HepG2 (cell line): Measurements from ENCODE around the gene YLPM1. TPM values are rescaled to one million over a fixed set of nuclear protein-coding genes. Genes with fewer than 3 reads are reported as not detected.

Source experiments
- ATAC-seq: fragments of 200-7000 bp; cut with Tn5 transposase; 3 replicates; pipeline ENCODE4 v1.9.1; 2020; ENCODE audit warnings: mild to moderate bottlenecking, moderate library complexity
- BruUV-seq: library from RNA; stranded (reverse); fragments of 400-500 nt; replicated peaks from 2 replicates; lab custom pipeline; 2021; lab: Mats Ljungman, UMichigan
- CTCF ChIA-PET: fragments of 300-600 bp; formaldehyde crosslinking; extraction: SDS; loops from one replicate; lab custom pipeline; 2021; ENCODE audit warnings: low total read pairs, inconsistent platforms, low intra/inter-chr PET ratio; lab: Yijun Ruan, JAX
- POLR2A ChIA-PET: fragments of 350-600 bp; sonication (Branson Sonifier 250); formaldehyde crosslinking; loops from one replicate; lab custom pipeline; 2020; ENCODE audit warnings: antibody characterized with exemption, inconsistent platforms; lab: Yijun Ruan, JAX
- DNase-seq: peaks from one replicate; pipeline ENCODE4 v3.0.0-alpha.2; 2015; ENCODE audit warnings: low spot score
- FAIRE-seq: peaks from 3 replicates; lab custom pipeline; 2011; peaks lifted over from hg19 to GRCh38; lab: Jason Lieb, UNC
- H2AFZ ChIP-seq: one replicate; pipeline ENCODE4 v1.6.1; 2011; ENCODE audit warnings: low read length, inconsistent platforms
- H3K27ac ChIP-seq: fragments of 300-600 bp; 3 replicates; pipeline ENCODE4 v1.8.0; 2011; ENCODE audit warnings: mixed run types, mild to moderate bottlenecking, mixed read lengths, low read length, inconsistent platforms; ENCODE audit not compliant: insufficient read depth; ENCODE audit errors: extremely low read length
- H3K27me3 ChIP-seq, 2 experiments: fragments of 200-600 bp in 1 of 2; 2 replicates in 1 of 2; 3 replicates in 1 of 2; pipeline versions ENCODE4 v1.6.0 to v1.8.0; 2011; ENCODE audit warnings: low read length in 2 of 2, mild to moderate bottlenecking in 2 of 2, moderate library complexity in 2 of 2, inconsistent platforms in 1 of 2; ENCODE audit not compliant: insufficient read depth in 2 of 2, control insufficient read depth in 1 of 2
- H3K36me3 ChIP-seq, 2 experiments: fragments of 200-600 bp in 1 of 2; replicated peaks in 1 of 2; 2 replicates in 1 of 2; 3 replicates in 1 of 2; pipeline versions ENCODE4 v1.5.1 to v1.8.0; 2011; ENCODE audit warnings: low read length in 2 of 2, inconsistent platforms in 1 of 2; ENCODE audit not compliant: insufficient read depth in 2 of 2, control insufficient read depth in 1 of 2
- H3K4me1 ChIP-seq: 2 replicates; pipeline ENCODE4 v1.5.1; 2012; ENCODE audit warnings: low read length, inconsistent platforms; ENCODE audit not compliant: insufficient read depth
- H3K4me2 ChIP-seq: 2 replicates; pipeline ENCODE4 v1.6.0; 2011; ENCODE audit warnings: low read depth, low read length, inconsistent platforms
- H3K4me3 ChIP-seq, 3 experiments: fragments of 200-600 bp in 1 of 3; sonication (generic), shearing (Covaris generic) in 1 of 3; replicated peaks in 1 of 3; 2 replicates each; pipeline ENCODE4 v1.5.1; 2011 to 2016; ENCODE audit warnings: low read length in 3 of 3, inconsistent platforms in 2 of 3, low read depth in 2 of 3, mild to moderate bottlenecking in 2 of 3, control low read depth in 1 of 3, mixed read lengths in 1 of 3; ENCODE audit not compliant: insufficient read depth in 1 of 3
- H3K79me2 ChIP-seq: one replicate; pipeline ENCODE4 v1.6.1; 2011; ENCODE audit warnings: low read length, inconsistent platforms; ENCODE audit not compliant: insufficient read depth
- H3K9ac ChIP-seq: 2 replicates; pipeline ENCODE4 v1.6.0; 2011; ENCODE audit warnings: mild to moderate bottlenecking, low read depth, low read length, inconsistent platforms; ENCODE audit not compliant: insufficient read depth
- H3K9me3 ChIP-seq: 2 replicates; pipeline ENCODE4 v1.5.1; 2012; ENCODE audit warnings: mild to moderate bottlenecking, low read length
- H4K20me1 ChIP-seq: 2 replicates; pipeline ENCODE4 v1.6.0; 2011; ENCODE audit warnings: inconsistent platforms, mild to moderate bottlenecking, low read length, moderate library complexity; ENCODE audit not compliant: insufficient read depth
- CAMTA2 ChIP-seq: sonication (generic); formaldehyde crosslinking; IDR thresholded peaks from 2 replicates; pipeline ENCODE4 v1.4.0; 2020; ENCODE audit warnings: mild to moderate bottlenecking, missing genetic modification reagents, borderline replicate concordance
- EED ChIP-seq: sonication (generic); formaldehyde crosslinking; IDR thresholded peaks from 2 replicates; pipeline ENCODE4 v1.5.0; 2020; ENCODE audit warnings: mild to moderate bottlenecking, missing genetic modification reagents
- FIP1L1 ChIP-seq: fragments of 200-400 bp; formaldehyde crosslinking; IDR thresholded peaks from 2 replicates; pipeline ENCODE4 v1.6.1; 2018; ENCODE audit warnings: low read depth, mild to moderate bottlenecking, low read length, moderate library complexity, borderline replicate concordance; ENCODE audit not compliant: insufficient read depth
- GATA4 ChIP-seq: sonication (generic); IDR thresholded peaks from 2 replicates; pipeline ENCODE4 v1.6.1; 2016; ENCODE audit warnings: antibody characterized with exemption, low read depth, borderline replicate concordance
- GFI1 ChIP-seq: sonication (generic); formaldehyde crosslinking; IDR thresholded peaks from 2 replicates; pipeline ENCODE4 v1.5.0; 2020; ENCODE audit warnings: missing genetic modification reagents, mild to moderate bottlenecking, borderline replicate concordance
- KLF13 ChIP-seq: sonication (generic); formaldehyde crosslinking; IDR thresholded peaks from 2 replicates; pipeline ENCODE4 v1.4.0; 2020; ENCODE audit warnings: mild to moderate bottlenecking, missing genetic modification reagents
- ZBTB7B ChIP-seq: sonication (generic); formaldehyde crosslinking; IDR thresholded peaks from 2 replicates; pipeline ENCODE4 v1.4.0; 2020; ENCODE audit warnings: missing genetic modification reagents
- ZC3H4 ChIP-seq: sonication (generic); formaldehyde crosslinking; IDR thresholded peaks from 2 replicates; pipeline ENCODE4 v1.4.0; 2020; ENCODE audit warnings: missing genetic modification reagents, borderline replicate concordance
- ZNF24 ChIP-seq: fragments of 450-650 bp; IDR thresholded peaks from 2 replicates; pipeline ENCODE4 v1.6.1; 2017; ENCODE audit warnings: antibody characterized with exemption, mild to moderate bottlenecking
- ZNF260 ChIP-seq: sonication (generic); formaldehyde crosslinking; IDR thresholded peaks from 2 replicates; pipeline ENCODE4 v1.4.0; 2020; ENCODE audit warnings: missing genetic modification reagents, low read depth, mild to moderate bottlenecking, borderline replicate concordance
- ZNF7 ChIP-seq: IDR thresholded peaks from 2 replicates; pipeline ENCODE4 v1.6.1; 2016; ENCODE audit warnings: missing biosample characterization, missing genetic modification reagents
- ZNF777 ChIP-seq: sonication (generic); formaldehyde crosslinking; IDR thresholded peaks from 2 replicates; pipeline ENCODE4 v1.4.0; 2020; ENCODE audit warnings: missing genetic modification reagents
- WGBS: methylation state at CpG from one replicate; pipeline ENCODE4 v1.1.6; 2017; ENCODE audit warnings: low lambda C conversion rate; 5-methylcytosine and 5-hydroxymethylcytosine counted together
- in situ Hi-C: cut with HindIII; loops from 2 replicates; pipeline ENCODE4 v1.10.0; 2017; ENCODE audit warnings: low pct_unique_long_range_greater_than_20kb; ENCODE audit not compliant: extremely low pct_ligation_motif_present
- intact Hi-C: fragments of 100-400 bp; cut with micrococcal nuclease; formaldehyde crosslinking; loops from one replicate; pipeline ENCODE4 v1.10.0; 2022; ENCODE audit not compliant: unreplicated experiment
- polyA plus RNA-seq, 8 experiments: library from polyadenylated mRNA; depleted of rRNA in 3 of 8; stranded (reverse) in 7 of 8; unstranded in 1 of 8; fragments of >200 nt; fragmentation: Illumina TruSeq in 4 of 8; extraction: Trizol in 4 of 8; gene quantifications; 2 replicates each; pipeline versions ENCODE4 v1.2.1 to v1.2.3, GENCODE V29; 2011 to 2016; ENCODE audit warnings: low read depth in 4 of 8, missing spikeins in 1 of 8, mixed read lengths in 1 of 8; ENCODE audit not compliant: insufficient read depth in 1 of 8
- total RNA-seq, 5 experiments: library from RNA; depleted of rRNA; stranded (reverse); fragments of >200 nt; fragmentation: Illumina TruSeq; extraction: Trizol; gene quantifications; 2 replicates each; pipeline ENCODE4 v1.2.3, GENCODE V29; 2016; ENCODE audit warnings: low read depth in 1 of 5
- TF ChIP-seq, protein P1 (sequence below): sonication (generic); formaldehyde crosslinking; IDR thresholded peaks from 2 replicates; pipeline ENCODE4 v1.8.0; 2022; ENCODE audit warnings: mild to moderate bottlenecking, missing genetic modification reagents; ENCODE audit not compliant: insufficient replicate concordance
- TF ChIP-seq, protein P2 (sequence below): sonication (generic); formaldehyde crosslinking; IDR thresholded peaks from 2 replicates; pipeline ENCODE4 v1.5.0; 2020; ENCODE audit warnings: mild to moderate bottlenecking, missing genetic modification reagents, moderate library complexity
- TF ChIP-seq, protein P3 (sequence below): sonication (generic); formaldehyde crosslinking; IDR thresholded peaks from 2 replicates; pipeline ENCODE4 v1.4.0; 2020; ENCODE audit warnings: missing genetic modification reagents
- TF ChIP-seq, protein P4 (sequence below): IDR thresholded peaks from 2 replicates; pipeline ENCODE4 v1.6.1; 2016; ENCODE audit warnings: mild to moderate bottlenecking

YLPM1 gene
- total and polyA plus RNA-seq, 2 of the 13 experiments (the other 11 are each of a cell fraction or from before 2014, with no cell fraction given) = 6.7 to 21.9 TPM

- ChIA-PET POLR2A (no interaction called here), CTCF (interaction anchor here (1.0 kb wide), 1 partner anchor 192 kb away, joined by 4 read pairs; no protein-coding TSS in a partner anchor)
- Histone ChIP-seq H3K27ac (no peak overlapping the region), H4K20me1 (0 out of 2 replicates have a peak, but pooled peaks cover 2% of the 10 kb centered on the region), H3K4me1 (no peaks in the 10 kb centered on the region), H3K4me2 (no peak overlapping the region), H3K79me2 (no peaks in the 10 kb centered on the region), H3K4me3 (no peak overlapping the region), H2AFZ (no peak overlapping the region), H3K36me3 (peaks cover 19 to 63% of the 10 kb centered on the region in 2 experiments), H3K9ac (no peak overlapping the region), H3K27me3 (no peaks in the 10 kb centered on the region), H3K9me3 (no peaks in the 10 kb centered on the region)
- no peak for FAIRE-seq
- 89% methylated on average over 3 of the region's 3 CpGs for WGBS
- BruUV-seq = no TSS peak
- no peak for TF ChIP-seq EED (CRISPR knock-in tag)
- TF ChIP-seq ZNF7 (CRISPR knock-in tag) = no peak
- TF ChIP-seq GFI1 (CRISPR knock-in tag) = no peak
- no peak for TF ChIP-seq FIP1L1
- no peak for TF ChIP-seq ZBTB7B (CRISPR knock-in tag)
- no peak for TF ChIP-seq ZNF777
- TF ChIP-seq, protein P1, sequence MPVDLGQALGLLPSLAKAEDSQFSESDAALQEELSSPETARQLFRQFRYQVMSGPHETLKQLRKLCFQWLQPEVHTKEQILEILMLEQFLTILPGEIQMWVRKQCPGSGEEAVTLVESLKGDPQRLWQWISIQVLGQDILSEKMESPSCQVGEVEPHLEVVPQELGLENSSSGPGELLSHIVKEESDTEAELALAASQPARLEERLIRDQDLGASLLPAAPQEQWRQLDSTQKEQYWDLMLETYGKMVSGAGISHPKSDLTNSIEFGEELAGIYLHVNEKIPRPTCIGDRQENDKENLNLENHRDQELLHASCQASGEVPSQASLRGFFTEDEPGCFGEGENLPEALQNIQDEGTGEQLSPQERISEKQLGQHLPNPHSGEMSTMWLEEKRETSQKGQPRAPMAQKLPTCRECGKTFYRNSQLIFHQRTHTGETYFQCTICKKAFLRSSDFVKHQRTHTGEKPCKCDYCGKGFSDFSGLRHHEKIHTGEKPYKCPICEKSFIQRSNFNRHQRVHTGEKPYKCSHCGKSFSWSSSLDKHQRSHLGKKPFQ (CRISPR knock-in tag) = no peak
- TF ChIP-seq KLF13 (CRISPR knock-in tag) = no peak
- TF ChIP-seq, protein P2, sequence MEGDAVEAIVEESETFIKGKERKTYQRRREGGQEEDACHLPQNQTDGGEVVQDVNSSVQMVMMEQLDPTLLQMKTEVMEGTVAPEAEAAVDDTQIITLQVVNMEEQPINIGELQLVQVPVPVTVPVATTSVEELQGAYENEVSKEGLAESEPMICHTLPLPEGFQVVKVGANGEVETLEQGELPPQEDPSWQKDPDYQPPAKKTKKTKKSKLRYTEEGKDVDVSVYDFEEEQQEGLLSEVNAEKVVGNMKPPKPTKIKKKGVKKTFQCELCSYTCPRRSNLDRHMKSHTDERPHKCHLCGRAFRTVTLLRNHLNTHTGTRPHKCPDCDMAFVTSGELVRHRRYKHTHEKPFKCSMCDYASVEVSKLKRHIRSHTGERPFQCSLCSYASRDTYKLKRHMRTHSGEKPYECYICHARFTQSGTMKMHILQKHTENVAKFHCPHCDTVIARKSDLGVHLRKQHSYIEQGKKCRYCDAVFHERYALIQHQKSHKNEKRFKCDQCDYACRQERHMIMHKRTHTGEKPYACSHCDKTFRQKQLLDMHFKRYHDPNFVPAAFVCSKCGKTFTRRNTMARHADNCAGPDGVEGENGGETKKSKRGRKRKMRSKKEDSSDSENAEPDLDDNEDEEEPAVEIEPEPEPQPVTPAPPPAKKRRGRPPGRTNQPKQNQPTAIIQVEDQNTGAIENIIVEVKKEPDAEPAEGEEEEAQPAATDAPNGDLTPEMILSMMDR (CRISPR knock-in tag) = no peak
- TF ChIP-seq GATA4 = no peak
- no peak for TF ChIP-seq ZNF260 (CRISPR knock-in tag)
- no peak for TF ChIP-seq ZNF24
- TF ChIP-seq, protein P3, sequence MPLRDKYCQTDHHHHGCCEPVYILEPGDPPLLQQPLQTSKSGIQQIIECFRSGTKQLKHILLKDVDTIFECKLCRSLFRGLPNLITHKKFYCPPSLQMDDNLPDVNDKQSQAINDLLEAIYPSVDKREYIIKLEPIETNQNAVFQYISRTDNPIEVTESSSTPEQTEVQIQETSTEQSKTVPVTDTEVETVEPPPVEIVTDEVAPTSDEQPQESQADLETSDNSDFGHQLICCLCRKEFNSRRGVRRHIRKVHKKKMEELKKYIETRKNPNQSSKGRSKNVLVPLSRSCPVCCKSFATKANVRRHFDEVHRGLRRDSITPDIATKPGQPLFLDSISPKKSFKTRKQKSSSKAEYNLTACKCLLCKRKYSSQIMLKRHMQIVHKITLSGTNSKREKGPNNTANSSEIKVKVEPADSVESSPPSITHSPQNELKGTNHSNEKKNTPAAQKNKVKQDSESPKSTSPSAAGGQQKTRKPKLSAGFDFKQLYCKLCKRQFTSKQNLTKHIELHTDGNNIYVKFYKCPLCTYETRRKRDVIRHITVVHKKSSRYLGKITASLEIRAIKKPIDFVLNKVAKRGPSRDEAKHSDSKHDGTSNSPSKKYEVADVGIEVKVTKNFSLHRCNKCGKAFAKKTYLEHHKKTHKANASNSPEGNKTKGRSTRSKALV (CRISPR knock-in tag) = no peak
- TF ChIP-seq, protein P4, sequence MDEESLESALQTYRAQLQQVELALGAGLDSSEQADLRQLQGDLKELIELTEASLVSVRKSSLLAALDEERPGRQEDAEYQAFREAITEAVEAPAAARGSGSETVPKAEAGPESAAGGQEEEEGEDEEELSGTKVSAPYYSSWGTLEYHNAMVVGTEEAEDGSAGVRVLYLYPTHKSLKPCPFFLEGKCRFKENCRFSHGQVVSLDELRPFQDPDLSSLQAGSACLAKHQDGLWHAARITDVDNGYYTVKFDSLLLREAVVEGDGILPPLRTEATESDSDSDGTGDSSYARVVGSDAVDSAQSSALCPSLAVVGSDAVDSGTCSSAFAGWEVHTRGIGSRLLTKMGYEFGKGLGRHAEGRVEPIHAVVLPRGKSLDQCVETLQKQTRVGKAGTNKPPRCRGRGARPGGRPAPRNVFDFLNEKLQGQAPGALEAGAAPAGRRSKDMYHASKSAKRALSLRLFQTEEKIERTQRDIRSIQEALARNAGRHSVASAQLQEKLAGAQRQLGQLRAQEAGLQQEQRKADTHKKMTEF (CRISPR knock-in tag) = no peak
- no peak for TF ChIP-seq CAMTA2 (CRISPR knock-in tag)
- no peak for TF ChIP-seq ZC3H4 (CRISPR knock-in tag)
- DNase-seq = no peak
- intact Hi-C loops (loop anchor here (5.0 kb wide), 1 partner anchor 298 kb away; no protein-coding TSS in a partner anchor), in situ Hi-C loops (no loop called here)
- ATAC-seq = no peak
These were observed 37.7 kb downstream of the YLPM1 start for GRCh38 chr14:74800780-74801179.
